Stimulated activated CD8-positive, alpha-beta memory T cell treated with anti-CD3 and anti-CD28 coated beads, Interleukin-7, amount 100 ng/mL, for 1 hour (primary cell): ENCODE measurements around the gene TIGD3.

ENCODE experiments used
- DNase-seq, 2 donors: peaks; one replicate each; pipeline ENCODE4 v3.0.0-alpha.2; 2020; ENCODE audit warnings: low read depth in 2 of 2

The TIGD3 gene, protein sequence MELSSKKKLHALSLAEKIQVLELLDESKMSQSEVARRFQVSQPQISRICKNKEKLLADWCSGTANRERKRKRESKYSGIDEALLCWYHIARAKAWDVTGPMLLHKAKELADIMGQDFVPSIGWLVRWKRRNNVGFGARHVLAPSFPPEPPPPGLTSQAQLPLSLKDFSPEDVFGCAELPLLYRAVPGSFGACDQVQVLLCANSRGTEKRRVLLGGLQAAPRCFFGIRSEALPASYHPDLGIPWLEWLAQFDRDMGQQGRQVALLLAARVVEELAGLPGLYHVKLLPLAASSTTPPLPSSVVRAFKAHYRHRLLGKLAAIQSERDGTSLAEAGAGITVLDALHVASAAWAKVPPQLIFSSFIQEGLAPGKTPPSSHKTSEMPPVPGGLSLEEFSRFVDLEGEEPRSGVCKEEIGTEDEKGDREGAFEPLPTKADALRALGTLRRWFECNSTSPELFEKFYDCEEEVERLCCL

DNA sequence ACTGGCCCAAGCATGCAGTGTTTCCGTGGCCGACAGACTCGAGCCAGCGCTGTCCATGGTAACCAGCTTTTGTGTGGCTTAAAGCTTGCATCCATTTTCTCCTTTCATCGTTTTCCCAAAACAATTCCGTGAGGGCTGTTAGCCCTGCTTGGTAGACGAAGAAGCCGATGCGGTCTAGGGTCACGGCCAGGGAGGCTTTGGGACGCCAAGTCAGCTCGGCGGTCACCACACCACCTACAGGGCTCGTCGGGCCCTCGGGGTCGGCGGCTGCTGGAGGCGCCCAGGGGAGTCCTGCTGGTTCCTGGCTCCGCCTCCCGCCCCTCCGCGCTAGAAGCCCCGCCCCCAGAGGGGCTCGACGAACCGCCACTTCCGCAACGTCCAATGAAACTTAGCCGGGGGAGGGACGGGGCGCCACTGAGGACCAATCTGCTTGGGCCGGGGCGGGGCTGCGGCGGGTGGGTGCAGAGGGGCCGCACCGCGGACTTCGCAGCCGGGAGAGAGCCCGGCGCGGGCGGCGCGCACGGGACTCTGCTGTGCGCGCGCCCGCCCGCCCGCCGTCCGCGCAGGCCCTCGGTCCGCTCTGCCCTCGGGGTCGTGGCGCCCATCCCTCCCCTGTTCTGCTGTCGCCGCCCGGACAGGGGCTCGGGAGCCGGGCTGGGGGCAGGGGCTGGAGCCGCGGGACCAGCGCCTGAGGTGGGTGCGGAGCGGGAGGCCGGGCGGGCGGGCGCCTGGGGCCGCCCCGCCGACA is at the start of gene TIGD3:
TSS of gene TIGD3 (plus strand) at position 487 of the 748 bp plus-strand sequence. CDS start 1,058 bp downstream, outside the sequence.
- peak; percentile 93 to 96 for DNase-seq

DNA sequence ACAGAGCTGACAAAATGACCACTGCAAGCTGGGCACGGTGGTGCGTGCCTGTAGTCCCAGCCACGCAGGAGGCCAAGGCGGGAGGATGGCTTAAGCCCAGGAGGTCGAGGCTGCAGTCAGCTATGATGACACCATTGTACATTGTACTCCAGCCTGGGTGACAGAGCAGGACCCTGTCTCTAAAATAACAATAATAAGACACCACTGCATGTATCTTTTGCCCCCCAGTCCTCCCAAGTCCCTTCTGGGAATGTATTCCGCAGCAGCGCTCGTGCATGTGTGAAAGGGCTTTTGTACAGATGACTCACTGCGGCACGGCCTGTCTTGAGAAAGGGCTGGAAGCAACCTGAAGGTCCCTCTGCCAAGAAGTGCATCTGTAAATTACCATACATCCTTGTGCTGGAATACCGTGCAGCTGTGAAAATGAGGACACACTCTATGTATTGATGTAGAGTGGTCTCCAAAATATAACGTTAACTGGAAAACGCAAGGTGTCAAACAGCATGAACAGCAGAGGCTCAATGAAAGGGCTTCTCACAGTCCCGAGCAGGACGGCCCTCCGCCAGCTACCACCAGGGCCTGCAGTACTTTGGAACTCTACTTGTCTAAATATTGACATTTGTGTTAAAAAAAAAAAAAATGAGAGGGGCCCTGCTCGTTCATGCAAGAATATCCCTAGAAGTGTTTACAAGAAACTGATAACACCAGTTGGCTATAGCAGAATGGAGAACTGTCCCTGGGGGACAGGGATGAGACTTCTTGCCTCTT is 48.9 kb upstream of the TIGD3 start:
- no peak for DNase-seq

DNA sequence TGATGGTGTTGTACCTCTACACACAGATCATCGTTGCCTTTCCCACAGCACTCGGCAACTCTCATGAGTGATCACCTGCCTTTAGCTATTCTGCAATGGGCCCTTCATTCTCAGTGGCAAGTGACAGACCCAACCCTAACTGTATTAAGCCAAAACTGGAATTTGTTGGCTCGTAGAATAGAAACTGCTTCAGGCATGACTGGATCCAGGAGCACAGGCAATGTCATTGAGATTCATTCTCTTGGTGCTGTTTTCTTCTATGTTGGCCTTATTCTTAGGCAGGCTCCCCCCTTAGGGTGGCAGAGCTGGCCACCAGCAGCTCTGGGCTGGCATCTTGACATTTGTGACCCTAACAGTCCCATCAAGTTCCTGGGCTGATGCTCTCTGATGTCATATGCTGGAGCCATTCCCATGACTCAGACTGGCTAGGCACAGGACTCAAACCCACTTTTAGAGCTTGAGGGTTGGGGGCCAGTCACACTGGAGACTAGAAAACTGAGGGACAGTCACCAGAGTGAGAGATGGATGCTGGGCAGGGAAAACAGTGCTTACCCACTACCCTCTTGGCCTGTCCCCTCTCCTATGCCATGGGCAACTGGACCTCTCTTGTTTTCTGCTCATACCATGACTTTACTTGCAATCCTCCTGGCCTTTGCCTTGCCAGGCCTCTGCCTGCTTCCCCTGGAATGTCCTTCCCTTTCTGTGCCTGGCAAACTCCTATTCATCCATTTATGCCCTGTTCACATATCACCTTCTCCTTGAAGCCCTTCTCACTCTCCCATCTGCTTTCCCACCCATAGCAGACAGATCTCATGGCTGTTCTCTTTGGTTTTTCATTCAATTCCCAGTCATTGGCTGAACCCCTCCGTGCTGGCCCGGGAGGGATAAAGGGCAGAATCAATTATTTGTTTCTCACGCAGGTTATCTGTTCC is 47.0 kb upstream of the TIGD3 start:
- no peak for DNase-seq

GRCh38 chr11:65308281-65308891 is 46.2 kb upstream of the TIGD3 start:
- no peak for DNase-seq

DNA sequence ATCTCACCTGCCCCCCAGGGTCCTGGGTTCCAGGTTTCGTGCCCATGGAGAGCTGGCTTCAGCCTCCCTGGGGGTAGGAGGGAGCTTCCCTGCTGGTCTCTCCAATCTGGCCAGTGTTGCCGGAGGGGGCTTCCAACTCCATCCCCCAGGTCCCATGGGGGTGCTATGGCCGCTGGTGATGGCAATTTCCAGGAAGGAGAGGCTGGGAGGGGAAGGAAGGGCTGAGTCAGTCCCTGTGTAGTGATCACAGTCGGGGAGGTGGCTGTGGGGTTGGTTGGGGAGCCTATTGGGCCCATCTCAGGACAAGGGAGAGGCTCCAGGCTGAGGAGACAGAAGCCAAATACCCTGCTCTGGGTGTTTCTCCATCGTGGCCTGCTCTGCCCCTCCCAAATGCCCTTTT is 45.5 kb upstream of the TIGD3 start:
- DNase-seq: no peak

DNA sequence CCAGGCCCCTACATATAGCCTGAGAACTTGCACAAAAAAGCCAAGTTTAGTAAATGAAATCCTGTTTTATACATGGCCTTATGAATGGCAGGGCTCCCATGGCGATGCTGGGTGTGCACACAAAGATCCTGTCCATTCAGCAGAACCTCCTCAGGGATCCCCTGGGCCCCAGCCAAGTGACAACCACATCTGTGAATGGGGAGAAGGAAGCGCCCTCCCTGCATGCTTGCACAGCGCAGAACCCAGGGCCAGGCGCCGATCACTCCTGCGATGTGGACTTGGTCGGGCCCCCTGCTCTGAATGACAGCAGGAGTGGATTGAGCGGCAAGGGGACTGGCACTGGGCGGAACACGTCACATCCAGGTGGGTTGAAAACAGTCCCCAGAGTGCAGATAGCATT is 44.3 kb upstream of the TIGD3 start:
- no peak for DNase-seq

DNA sequence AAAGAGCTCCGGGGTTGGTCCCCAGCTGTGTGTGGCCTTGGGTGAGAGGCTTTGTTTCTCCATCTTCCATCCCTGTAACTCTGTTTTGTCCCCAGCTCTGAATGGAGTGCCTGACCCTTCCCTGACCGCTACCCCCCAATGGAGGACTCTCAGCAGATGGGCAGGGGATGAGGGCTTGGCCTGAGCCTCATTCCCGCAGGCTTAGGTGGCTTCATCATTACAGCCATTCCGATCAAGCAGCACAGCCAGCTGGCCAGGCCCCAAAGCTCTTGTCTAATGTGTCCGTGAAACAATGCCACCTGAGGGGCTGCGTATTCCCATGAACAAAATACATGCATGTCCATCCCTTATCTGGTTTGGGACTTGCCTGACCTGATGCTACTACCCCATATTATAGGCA is 43.8 kb upstream of the TIGD3 start:
- DNase-seq: no peak

DNA sequence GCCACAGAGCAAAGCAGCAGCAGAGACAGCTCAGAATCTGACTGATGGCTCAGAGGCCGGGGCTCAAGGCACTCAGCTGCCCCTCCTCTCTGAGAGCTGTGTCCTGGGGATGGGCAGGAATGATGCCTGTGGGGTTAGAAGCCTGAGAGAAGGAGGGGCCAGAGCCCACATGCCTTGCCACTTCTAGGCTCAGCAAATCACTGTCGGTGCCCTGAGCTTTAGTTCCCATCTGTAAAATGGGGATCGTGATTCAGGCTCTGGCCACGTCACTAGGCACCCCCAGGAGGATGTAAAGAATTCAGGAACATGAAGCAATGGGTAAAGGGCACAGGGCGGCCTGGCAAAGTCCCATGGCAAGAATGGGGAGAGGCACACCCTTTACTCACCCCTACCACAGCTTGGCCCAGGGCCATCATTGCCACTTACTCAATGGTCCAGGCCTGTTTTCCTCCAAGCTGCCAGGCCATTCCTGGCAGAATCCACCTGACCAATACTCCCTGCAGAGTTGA is 43.3 kb upstream of the TIGD3 start:
- no peak for DNase-seq

DNA sequence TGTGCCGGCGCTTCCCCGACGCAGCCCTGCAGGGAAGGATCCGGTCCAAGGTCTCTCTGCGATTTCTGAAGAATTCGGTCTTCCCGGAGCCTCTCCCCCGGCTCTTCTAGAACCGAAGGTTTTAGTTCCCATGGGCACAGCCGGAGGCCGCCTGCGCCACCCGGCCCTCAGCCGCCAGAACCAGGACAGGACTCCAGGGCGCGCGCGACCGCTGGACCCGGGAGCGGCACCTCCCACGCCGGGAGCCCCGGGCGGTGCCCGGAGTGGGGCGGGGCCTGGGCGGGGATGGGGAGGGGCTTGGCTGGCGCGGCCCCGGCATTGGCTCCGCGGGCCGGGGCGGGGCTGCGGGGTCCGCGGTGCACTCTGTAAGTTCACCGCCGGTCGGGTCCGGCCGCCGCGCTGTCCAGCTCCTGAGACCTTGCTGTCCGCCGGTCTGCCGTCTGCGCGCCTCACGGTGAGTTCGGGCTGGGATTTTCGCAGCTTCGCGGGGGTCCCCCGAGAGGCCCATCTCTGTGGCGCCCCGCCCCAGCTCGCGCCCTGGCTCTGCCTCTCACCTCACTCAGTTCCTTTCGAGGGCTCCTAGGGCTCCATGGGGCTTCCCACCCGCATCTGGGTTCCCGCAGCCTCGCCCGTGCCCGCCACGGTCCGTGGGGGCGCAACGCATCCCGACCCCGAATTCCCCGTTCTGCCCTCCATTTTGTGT is 39.9 kb upstream of the TIGD3 start, which contains the start of gene CDC42EP2:
TSS of gene CDC42EP2 (plus strand) at position 366 of the 703 bp plus-strand sequence. CDS start 6,033 bp downstream, outside the sequence.
- peak; percentile 55 to 56 for DNase-seq

- DNase-seq: peak; percentile 65 to 66
These were observed 39.2 kb upstream of the TIGD3 start for GRCh38 chr11:65315204-65315865.

- DNase-seq: no peak
These were observed 38.7 kb upstream of the TIGD3 start for GRCh38 chr11:65315866-65316226.

- no peak for DNase-seq
These were observed 38.1 kb upstream of the TIGD3 start for GRCh38 chr11:65316227-65317024.

GRCh38 chr11:65317025-65317786 is 37.3 kb upstream of the TIGD3 start:
- no peak for DNase-seq

- DNase-seq: no peak
These were observed 34.0 kb upstream of the TIGD3 start for GRCh38 chr11:65320386-65321075.

GRCh38 chr11:65321076-65321475 is 33.5 kb upstream of the TIGD3 start:
- no peak for DNase-seq

GRCh38 chr11:65321828-65322485 is 32.6 kb upstream of the TIGD3 start:
- no peak for DNase-seq
